H1 (cell line): Measurements from ENCODE around the gene NSD2. TPM values are rescaled to one million over a fixed set of nuclear protein-coding genes. Genes with fewer than 3 reads are reported as not detected.
A peak's percentile ranks its signal among the peaks of the same experiment; 100 is the strongest.

Source experiments
- CTCF ChIA-PET: fragments of 300-600 bp; sonication (Branson Sonifier 250); formaldehyde crosslinking; loops from one replicate; lab custom pipeline; 2021; ENCODE audit not compliant: partially characterized antibody; lab: Charles Lee
- POLR2A ChIA-PET: fragments of 300-600 bp; sonication (Branson Sonifier 250); formaldehyde crosslinking; loops from one replicate; lab custom pipeline; 2021; ENCODE audit warnings: inconsistent platforms; ENCODE audit not compliant: partially characterized antibody; lab: Charles Lee
- DNase-seq, 2 experiments: peaks; one replicate each; pipeline versions ENCODE4 v3.0.0 to v3.0.0-alpha.2; 2010 to 2022; ENCODE audit warnings: low spot score in 2 of 2, low read depth in 1 of 2, mixed read lengths in 1 of 2
- FAIRE-seq: peaks from 2 replicates; lab custom pipeline; 2011; peaks lifted over from hg19 to GRCh38; lab: Jason Lieb, UNC
- H2AFZ ChIP-seq: 2 replicates; pipeline ENCODE4 v1.8.1; 2012; ENCODE audit warnings: low read length, inconsistent platforms
- H2AK5ac ChIP-seq: 2 replicates; pipeline ENCODE4 v1.6.1; 2013; ENCODE audit warnings: low read depth, low read length
- H2BK120ac ChIP-seq: replicated peaks from 2 replicates; pipeline ENCODE3; 2013; ENCODE audit warnings: low read depth, low read length, inconsistent platforms
- H2BK12ac ChIP-seq: 2 replicates; pipeline ENCODE4 v1.6.1; 2013; ENCODE audit warnings: low read depth, low read length
- H2BK15ac ChIP-seq: 2 replicates; pipeline ENCODE4 v1.6.1; 2013; ENCODE audit warnings: low read length
- H2BK20ac ChIP-seq: 2 replicates; pipeline ENCODE4 v1.6.1; 2013; ENCODE audit warnings: low read length
- H2BK5ac ChIP-seq: 2 replicates; pipeline ENCODE4 v1.6.1; 2013; ENCODE audit warnings: low read depth, low read length
- H3K14ac ChIP-seq: 2 replicates; pipeline ENCODE4 v1.6.1; 2013; ENCODE audit warnings: inconsistent platforms; ENCODE audit not compliant: insufficient read length
- H3K18ac ChIP-seq: 2 replicates; pipeline ENCODE4 v1.6.1; 2013; ENCODE audit warnings: low read length; ENCODE audit errors: extremely low read depth
- H3K23ac ChIP-seq: 2 replicates; pipeline ENCODE4 v1.6.1; 2013; ENCODE audit warnings: inconsistent platforms; ENCODE audit not compliant: insufficient read length
- H3K23me2 ChIP-seq: 2 replicates; pipeline ENCODE4 v1.6.1; 2013; ENCODE audit warnings: low read depth, low read length
- H3K27ac ChIP-seq: 2 replicates; pipeline ENCODE4 v1.6.1; 2011; ENCODE audit warnings: low read depth, low read length, inconsistent platforms
- H3K27me3 ChIP-seq, 4 experiments: replicated peaks in 1 of 4; 1 replicate in 1 of 4; 2 replicates in 3 of 4; pipeline versions ENCODE4 v1.6.1 to v1.8.1; 2011 to 2013; ENCODE audit warnings: low read length in 3 of 4, mild to moderate bottlenecking in 3 of 4, inconsistent platforms in 2 of 4, mixed read lengths in 2 of 4, moderate library complexity in 1 of 4; ENCODE audit not compliant: control insufficient read depth in 3 of 4, insufficient read depth in 3 of 4; ENCODE audit errors: extremely low read depth in 1 of 4
- H3K36me3 ChIP-seq, 4 experiments: 2 replicates each; pipeline versions ENCODE4 v1.6.1 to v1.8.1; 2011 to 2013; ENCODE audit warnings: mild to moderate bottlenecking in 4 of 4, low read length in 3 of 4, moderate library complexity in 2 of 4, control low read depth in 1 of 4, inconsistent platforms in 1 of 4; ENCODE audit not compliant: insufficient read depth in 4 of 4, control insufficient read depth in 2 of 4
- H3K4ac ChIP-seq: replicated peaks from 2 replicates; pipeline ENCODE3; 2013; ENCODE audit warnings: low read length, low read depth, mixed read lengths, inconsistent platforms; ENCODE audit not compliant: insufficient read length
- H3K4me1 ChIP-seq, 4 experiments: replicated peaks in 1 of 4; 1 replicate in 1 of 4; 2 replicates in 3 of 4; pipeline versions ENCODE4 v1.6.1 to v1.8.1; 2011 to 2013; ENCODE audit warnings: low read length in 3 of 4, inconsistent platforms in 2 of 4, mixed read lengths in 1 of 4; ENCODE audit not compliant: insufficient read depth in 4 of 4, control insufficient read depth in 3 of 4
- H3K4me2 ChIP-seq, 2 experiments: 2 replicates each; pipeline versions ENCODE4 v1.6.1 to v1.8.1; 2011 to 2013; ENCODE audit warnings: low read depth in 2 of 2, low read length in 2 of 2, control low read depth in 1 of 2, inconsistent platforms in 1 of 2, mild to moderate bottlenecking in 1 of 2; ENCODE audit not compliant: insufficient read depth in 1 of 2
- H3K4me3 ChIP-seq, 4 experiments: fragments of 200-600, 300-600 bp in 1 of 4; sonication (generic), shearing (Covaris generic), sonication (Bioruptor Twin) in 1 of 4; 2 replicates each; pipeline versions ENCODE4 v1.5.1 to v1.8.1; 2011 to 2016; ENCODE audit warnings: low read length in 4 of 4, low read depth in 3 of 4, control low read depth in 2 of 4, inconsistent platforms in 2 of 4, mild to moderate bottlenecking in 2 of 4, mixed read lengths in 1 of 4, moderate library complexity in 1 of 4; ENCODE audit not compliant: insufficient read depth in 2 of 4; ENCODE audit errors: extremely low read depth in 1 of 4
- H3K56ac ChIP-seq: replicated peaks from 2 replicates; pipeline ENCODE3; 2013; ENCODE audit warnings: low read depth, mild to moderate bottlenecking, mixed read lengths, low read length, inconsistent platforms; ENCODE audit not compliant: insufficient read length
- H3K79me1 ChIP-seq: 2 replicates; pipeline ENCODE4 v1.6.1; 2013; ENCODE audit warnings: low read depth, low read length, control low read depth
- H3K79me2 ChIP-seq, 2 experiments: 2 replicates each; pipeline versions ENCODE4 v1.6.1 to v1.8.1; 2012 to 2013; ENCODE audit warnings: low read length in 2 of 2, mild to moderate bottlenecking in 2 of 2, inconsistent platforms in 1 of 2; ENCODE audit not compliant: insufficient read depth in 2 of 2, control insufficient read depth in 1 of 2
- H3K9ac ChIP-seq, 4 experiments: replicated peaks in 1 of 4; 1 replicate in 1 of 4; 2 replicates in 3 of 4; pipeline versions ENCODE4 v1.6.1 to v1.8.1; 2011 to 2013; ENCODE audit warnings: low read depth in 3 of 4, low read length in 3 of 4, control low read depth in 2 of 4, mild to moderate bottlenecking in 2 of 4, moderate library complexity in 2 of 4, inconsistent platforms in 1 of 4; ENCODE audit errors: extremely low read depth in 1 of 4
- H3K9me3 ChIP-seq, 2 experiments: 2 replicates each; pipeline versions ENCODE4 v1.6.1 to v1.8.1; 2012 to 2013; ENCODE audit warnings: mild to moderate bottlenecking in 2 of 2, moderate library complexity in 2 of 2, control low read depth in 1 of 2, inconsistent platforms in 1 of 2, low read depth in 1 of 2, low read length in 1 of 2, mixed read lengths in 1 of 2; ENCODE audit not compliant: insufficient read depth in 2 of 2
- H4K20me1 ChIP-seq, 2 experiments: replicated peaks in 1 of 2; 2 replicates each; pipeline versions ENCODE3 to v1.8.1; 2011 to 2013; ENCODE audit warnings: inconsistent platforms in 2 of 2, low read length in 2 of 2, mild to moderate bottlenecking in 1 of 2; ENCODE audit not compliant: insufficient read depth in 2 of 2, control insufficient read depth in 1 of 2
- H4K5ac ChIP-seq: 2 replicates; pipeline ENCODE4 v1.6.1; 2013; ENCODE audit warnings: low read length, low read depth, mixed read lengths, inconsistent platforms; ENCODE audit not compliant: insufficient read length
- H4K8ac ChIP-seq: 2 replicates; pipeline ENCODE4 v1.8.0; 2013; ENCODE audit warnings: mild to moderate bottlenecking, moderate library complexity, low read length, inconsistent platforms; ENCODE audit not compliant: insufficient read depth; ENCODE audit errors: extremely low read depth
- H4K91ac ChIP-seq: replicated peaks from 2 replicates; pipeline ENCODE3; 2013; ENCODE audit warnings: low read length, mixed read lengths, inconsistent platforms; ENCODE audit not compliant: insufficient read length
- ASH2L ChIP-seq: fragments of 200-600, 300-600 bp; sonication (generic); IDR thresholded peaks from one replicate; pipeline ENCODE4 v1.7.1; 2017; ENCODE audit warnings: low read length
- CBX5 ChIP-seq: fragments of 300-800, 300-1000 bp; sonication (generic); IDR thresholded peaks from 2 replicates; pipeline ENCODE4 v1.7.1; 2016; ENCODE audit warnings: antibody characterized with exemption, low read length, low read depth
- EP300 ChIP-seq, 2 experiments: IDR thresholded peaks; 1 replicate in 1 of 2; 2 replicates in 1 of 2; pipeline ENCODE4 v1.6.1; 2011 to 2012; ENCODE audit warnings: low read depth in 2 of 2, low read length in 2 of 2, mild to moderate bottlenecking in 2 of 2, borderline replicate concordance in 1 of 2, inconsistent platforms in 1 of 2, moderate library complexity in 1 of 2
- EZH2 ChIP-seq: fragments of 200-600 bp; sonication (generic); IDR thresholded peaks from 2 replicates; pipeline ENCODE4 v1.7.1; 2012; ENCODE audit warnings: low read depth, mild to moderate bottlenecking, moderate library complexity, low read length, inconsistent platforms; ENCODE audit not compliant: severe bottlenecking
- HDAC2 ChIP-seq, 2 experiments: fragments of 300-600 bp in 1 of 2; sonication (generic) in 1 of 2; IDR thresholded peaks; 2 replicates each; pipeline ENCODE4 v1.6.1; 2011 to 2012; ENCODE audit warnings: low read depth in 2 of 2, low read length in 2 of 2, mild to moderate bottlenecking in 2 of 2, moderate library complexity in 2 of 2, borderline replicate concordance in 1 of 2, inconsistent platforms in 1 of 2
- POLR2A ChIP-seq, 2 experiments: IDR thresholded peaks; 1 replicate in 1 of 2; 2 replicates in 1 of 2; pipeline ENCODE4 v1.6.1; 2011; ENCODE audit warnings: low read depth in 2 of 2, low read length in 2 of 2, mild to moderate bottlenecking in 2 of 2; ENCODE audit errors: control extremely low read depth in 1 of 2
- SIRT6 ChIP-seq: IDR thresholded peaks from one replicate; pipeline ENCODE4 v1.7.1; 2012; ENCODE audit warnings: low read length, inconsistent platforms
- TAF1 ChIP-seq: IDR thresholded peaks from 2 replicates; pipeline ENCODE4 v1.6.1; 2011; ENCODE audit warnings: mild to moderate bottlenecking, low read depth, low read length
- TAF7 ChIP-seq: optimal IDR thresholded peaks from 2 replicates; pipeline ENCODE3; 2011; ENCODE audit warnings: low read depth, mild to moderate bottlenecking, inconsistent platforms, low read length, moderate library complexity, borderline replicate concordance
- WGBS, 2 experiments: shearing (Covaris generic) in 1 of 2; methylation state at CpG; one replicate each; pipeline versions ENCODE4 v1.1.6 to v1.1.7; 2013 to 2015; ENCODE audit warnings: low lambda C conversion rate in 2 of 2, mixed read lengths in 2 of 2, inconsistent platforms in 1 of 2, low coverage in 1 of 2, missing lambda C conversion rate in 1 of 2; ENCODE audit not compliant: insufficient replicate concordance in 2 of 2, insufficient coverage in 1 of 2, insufficient read length in 1 of 2; ENCODE audit errors: extremely low coverage in 1 of 2, missing lambda C conversion rate in 1 of 2; 5-methylcytosine and 5-hydroxymethylcytosine counted together
- polyA plus RNA-seq, 7 experiments: library from polyadenylated mRNA; depleted of rRNA in 3 of 7; stranded (reverse) in 5 of 7; unstranded in 2 of 7; fragments of >200 nt in 5 of 7; fragments of 200-250 nt in 2 of 7; gene quantifications; 1 replicate in 5 of 7; 2 replicates in 1 of 7; 4 replicates in 1 of 7; pipeline versions ENCODE4 v1.2.1 to v1.2.3, GENCODE V29; 2011 to 2013; ENCODE audit warnings: missing spikeins in 2 of 7, mixed read lengths in 2 of 7
- total RNA-seq: library from RNA; stranded (reverse); fragmentation: NEBNext Ultra II Directional; extraction: Animal tissue kit (Norgen Biotek cat#: 25700); gene quantifications from 2 replicates; pipeline ENCODE4 v1.2.1, GENCODE V29; 2021
- TF ChIP-seq, protein P1 (sequence below): IDR thresholded peaks from 2 replicates; pipeline ENCODE4 v1.6.1; 2011; ENCODE audit warnings: low read depth, mild to moderate bottlenecking, low read length; ENCODE audit not compliant: insufficient read depth

NSD2 gene
- total and polyA plus RNA-seq, 2 of the 8 experiments (the other 6 are each of a cell fraction or from before 2014, with no cell fraction given), result 26.7 to 129 TPM

DNA sequence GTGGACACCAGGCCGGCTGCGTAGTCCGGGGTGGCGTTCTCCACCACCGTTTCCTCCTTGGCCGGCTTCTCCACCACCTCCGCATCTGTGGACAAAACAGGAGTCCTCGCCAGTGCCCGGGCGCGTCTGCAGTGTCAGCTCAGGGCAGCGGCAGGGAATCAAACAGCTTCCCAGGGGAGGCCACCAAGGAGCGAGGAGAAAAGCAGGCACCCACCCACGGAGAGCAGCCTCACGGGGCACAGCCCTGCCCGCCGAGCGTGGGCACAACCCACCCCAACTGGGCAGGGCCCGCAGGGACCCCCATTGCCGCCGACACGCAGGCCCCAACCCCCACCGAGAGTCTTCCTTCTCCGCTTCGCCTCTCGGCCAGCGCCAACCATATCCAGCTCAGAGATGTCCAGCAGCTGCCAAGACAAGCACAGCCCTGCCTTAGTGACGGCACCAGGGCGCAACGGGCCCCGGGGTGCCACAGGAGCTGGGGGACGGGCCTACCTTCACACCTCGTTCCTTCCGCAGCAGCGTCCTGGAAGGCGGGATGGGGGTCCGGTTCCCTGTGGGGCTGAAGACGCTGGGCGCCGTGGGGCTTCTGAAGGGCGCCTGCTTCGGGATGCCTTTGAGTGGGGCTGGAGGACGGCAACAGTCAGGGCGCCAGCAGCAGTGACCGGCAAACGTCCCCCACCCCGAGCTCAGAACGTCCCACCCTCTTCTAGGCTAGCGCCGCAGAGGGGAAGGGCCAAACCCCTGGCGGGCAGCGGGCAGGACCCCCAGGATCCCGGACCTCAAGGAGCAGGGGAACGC, 114.8 kb downstream of the NSD2 start:
- Histone ChIP-seq H3K23ac (no peak overlapping the region), H4K8ac (peak overlapping the region; percentile 68; the same call in 1 of the 2 replicates), H4K91ac (no peak overlapping the region), H2AFZ (no peak overlapping the region), H2BK20ac (no peak overlapping the region), H2BK120ac (no peak overlapping the region), H2BK15ac (no peak overlapping the region), H3K14ac (no peak overlapping the region), H2AK5ac (no peak overlapping the region), H3K4ac (no peak overlapping the region), H3K18ac (no peak overlapping the region), H3K23me2 (no peaks in the 10 kb centered on the region), H3K79me2 (peaks cover 0 to 10% of the 10 kb centered on the region in 2 experiments; a peak in 1 of 4 replicates), H3K4me1 (no peaks in the 10 kb centered on the region; a peak in 1 of 7 replicates), H4K20me1 (peaks cover 4 to 29% of the 10 kb centered on the region in 2 experiments), H3K9ac (no peak overlapping the region), H3K36me3 (peaks cover 27 to 76% (median 56%) of the 10 kb centered on the region in 4 experiments), H4K5ac (no peak overlapping the region), H3K9me3 (no peaks in the 10 kb centered on the region), H2BK12ac (no peak overlapping the region), H3K4me2 (no peak overlapping the region), H3K27ac (no peak overlapping the region), H3K56ac (no peak overlapping the region), H3K4me3 (no peak overlapping the region), H3K79me1 (peaks cover 4% of the 10 kb centered on the region; the same call in 1 of the 2 replicates), H2BK5ac (no peak overlapping the region), H3K27me3 (no peaks in the 10 kb centered on the region)
- FAIRE-seq, result no peak
- no peak for DNase-seq
- ChIA-PET POLR2A (no interaction called here), CTCF (interaction anchor here (0.8 to 1.6 kb wide), 3 partner anchors 16 to 77 kb away, joined by 3 read pairs; no protein-coding TSS in a partner anchor)
- 94% methylated on average over 39 of the region's 54 CpGs; no CpG with 5 or more reads in 1 of the 2 experiments for WGBS, 2 experiments
- TF ChIP-seq CBX5, result no peak
- TF ChIP-seq POLR2A (IDR thresholded peaks at IDR 0.05; ENCODE audit: control extremely low read depth in 1 of 2, low read depth in 2 of 2, low read length in 2 of 2), result no peak
- TF ChIP-seq SIRT6, result no peak
- no peak for TF ChIP-seq ASH2L
- no peak for TF ChIP-seq TAF7
- TF ChIP-seq, protein P1, sequence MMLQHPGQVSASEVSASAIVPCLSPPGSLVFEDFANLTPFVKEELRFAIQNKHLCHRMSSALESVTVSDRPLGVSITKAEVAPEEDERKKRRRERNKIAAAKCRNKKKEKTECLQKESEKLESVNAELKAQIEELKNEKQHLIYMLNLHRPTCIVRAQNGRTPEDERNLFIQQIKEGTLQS, result no peak
- no peak for TF ChIP-seq EZH2
- TF ChIP-seq HDAC2 (IDR thresholded peaks at IDR 0.05; ENCODE audit: borderline replicate concordance in 1 of 2, low read depth in 2 of 2, low read length in 2 of 2), result no peak
- TF ChIP-seq EP300 (IDR thresholded peaks at IDR 0.05; ENCODE audit: borderline replicate concordance in 1 of 2, low read depth in 2 of 2, low read length in 2 of 2), result no peak
- no peak for TF ChIP-seq TAF1
